Amygdala (tissue), 56 donors: ENCODE results near the gene OTOP1.
A peak's percentile ranks its signal among the peaks of the same experiment; 100 is the strongest.
"Not testable (repeated sequence)": the region's sequence is repeated elsewhere in the genome, so short reads cannot be mapped to it uniquely, and the experiment has no call there.

Experiments used
- DNase-seq, 56 donors: peaks; one replicate each; lab custom pipeline; 2025; lab: John Stamatoyannopoulos, UW

OTOP1 gene

GRCh38 chr4:4165701-4166392 is 60.9 kb downstream of the OTOP1 start:
- not testable (repeated sequence) for DNase-seq

DNA sequence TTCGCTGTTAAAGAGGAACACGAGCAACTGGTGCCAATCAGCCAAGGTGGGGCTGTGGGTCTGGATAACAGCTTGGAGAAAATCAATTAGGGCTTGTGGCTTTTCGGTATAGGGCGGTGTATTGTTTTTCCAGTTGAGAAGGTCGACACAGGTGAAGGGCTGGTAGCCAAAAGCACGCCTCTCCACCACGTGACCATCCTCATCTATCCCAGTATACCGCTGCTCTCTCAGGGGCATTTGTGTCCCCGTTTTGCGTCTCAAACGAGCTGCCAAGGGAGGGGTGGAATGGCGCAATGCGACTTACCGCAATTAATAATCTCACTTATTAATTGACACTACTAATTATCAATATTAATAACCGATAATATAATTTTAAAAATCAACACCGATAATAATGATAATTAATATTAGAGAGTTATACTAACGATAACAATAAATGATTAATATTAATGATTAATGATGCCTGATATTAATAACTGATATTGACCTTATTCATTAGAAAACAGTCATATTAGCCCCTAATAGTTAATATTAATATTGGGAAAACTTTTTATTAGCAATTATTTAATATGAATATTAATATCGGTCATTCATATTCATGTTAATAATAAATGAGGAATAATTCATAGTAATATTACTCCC is 62.1 kb downstream of the OTOP1 start:
- not testable (repeated sequence) for DNase-seq

GRCh38 chr4:4162186-4162585 is 64.5 kb downstream of the OTOP1 start:
- not testable (repeated sequence) for DNase-seq

DNA sequence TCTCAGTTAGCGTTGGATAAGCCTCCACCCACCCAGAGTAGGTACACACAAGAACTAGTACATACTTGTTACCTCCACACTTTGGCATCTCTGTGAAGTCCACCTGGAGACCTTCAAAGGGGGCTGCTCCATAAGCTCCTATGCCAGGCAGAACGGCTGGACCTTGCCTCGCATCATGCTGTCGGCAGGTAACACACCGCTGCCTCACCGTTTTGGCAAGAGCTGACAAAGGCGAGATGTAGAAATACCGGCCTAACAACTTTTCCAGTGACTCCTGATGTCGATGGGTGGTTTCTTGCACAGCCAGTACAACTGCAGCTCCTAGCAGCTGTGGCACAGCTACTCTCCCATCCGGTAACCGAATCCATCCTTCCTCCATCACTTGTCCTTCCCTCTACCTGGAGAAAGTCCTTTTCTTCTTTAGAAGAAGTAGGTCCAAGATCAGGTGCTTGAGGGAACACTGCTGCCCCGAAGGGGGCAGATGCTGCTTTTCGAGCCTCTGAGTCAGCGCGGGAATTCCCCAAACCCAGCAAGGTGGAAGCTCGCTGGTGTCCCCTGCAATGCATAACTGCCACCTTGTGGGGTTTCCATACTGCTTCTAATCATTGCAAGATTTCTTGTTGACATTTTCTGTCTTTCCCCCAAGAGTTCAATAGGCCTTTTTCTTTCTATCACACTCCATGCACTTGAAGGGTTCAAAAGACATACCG is 65.6 kb downstream of the OTOP1 start:
- not testable (repeated sequence) for DNase-seq

GRCh38 chr4:4145622-4146021 is 81.1 kb downstream of the OTOP1 start:
- DNase-seq: peak in 5 of 56 donors; percentile 4 to 28 (median 15)

GRCh38 chr4:4143376-4143775 is 83.4 kb downstream of the OTOP1 start:
- not testable (repeated sequence) for DNase-seq

- DNase-seq: not testable (repeated sequence)
Observed at GRCh38 chr4:4142679-4143078, 84.0 kb downstream of the OTOP1 start.

GRCh38 chr4:4141186-4141585 is 85.5 kb downstream of the OTOP1 start:
- DNase-seq: not testable (repeated sequence)
